OCI-LY1 (cell line): Measurements from ENCODE around the gene PAX5.

Experiments
- H2AFZ ChIP-seq: fragments of 200-600 bp; sonication (generic), shearing (Covaris generic); 2 replicates; pipeline ENCODE4 v1.6.0; 2014; ENCODE audit warnings: antibody characterized with exemption, mild to moderate bottlenecking, low read length
- H3F3A ChIP-seq: fragments of 200-600 bp; sonication (generic), shearing (Covaris generic); 2 replicates; pipeline ENCODE4 v1.6.0; 2014; ENCODE audit warnings: mild to moderate bottlenecking, antibody characterized with exemption, low read length, moderate library complexity; ENCODE audit not compliant: insufficient read depth
- H3K27ac ChIP-seq: fragments of 200-600 bp; sonication (generic); 2 replicates; pipeline ENCODE4 v1.5.1; 2014; ENCODE audit warnings: low read length, mixed run types, mild to moderate bottlenecking, low read depth; ENCODE audit not compliant: poor library complexity, severe bottlenecking
- H3K27me3 ChIP-seq: fragments of 200-600 bp; sonication (generic); 2 replicates; pipeline ENCODE4 v1.6.0; 2014; ENCODE audit warnings: antibody characterized with exemption, mild to moderate bottlenecking, low read length, moderate library complexity; ENCODE audit not compliant: insufficient read depth
- H3K36me3 ChIP-seq: fragments of 200-600 bp; sonication (generic); 2 replicates; pipeline ENCODE4 v1.6.1; 2014; ENCODE audit warnings: mild to moderate bottlenecking, antibody characterized with exemption, low read length, moderate library complexity, mixed read lengths; ENCODE audit not compliant: insufficient read depth
- H3K4me1 ChIP-seq: fragments of 200-600 bp; sonication (generic); 2 replicates; pipeline ENCODE4 v1.5.1; 2014; ENCODE audit warnings: mild to moderate bottlenecking, low read length, moderate library complexity; ENCODE audit not compliant: insufficient read depth, severe bottlenecking
- H3K4me2 ChIP-seq: fragments of 200-600 bp; sonication (generic), shearing (Covaris generic); 2 replicates; pipeline ENCODE4 v1.6.1; 2014; ENCODE audit warnings: low read length
- H3K4me3 ChIP-seq: fragments of 200-600 bp; sonication (generic); 2 replicates; pipeline ENCODE4 v1.5.1; 2014; ENCODE audit warnings: low read length, low read depth, mild to moderate bottlenecking, mixed read lengths; ENCODE audit not compliant: poor library complexity, severe bottlenecking
- H3K79me2 ChIP-seq: fragments of 200-600 bp; shearing (Covaris generic); 2 replicates; pipeline ENCODE4 v1.6.1; 2016; ENCODE audit warnings: mixed run types, low read length, mixed read lengths; ENCODE audit not compliant: insufficient read depth
- H3K9ac ChIP-seq: fragments of 200-600 bp; sonication (generic), shearing (Covaris generic); 2 replicates; pipeline ENCODE4 v1.6.1; 2014; ENCODE audit warnings: mild to moderate bottlenecking, low read length, mixed read lengths
- H3K9me2 ChIP-seq: fragments of 200-600 bp; sonication (generic), shearing (Covaris generic); 2 replicates; pipeline ENCODE4 v1.6.1; 2014; ENCODE audit warnings: low read depth, mild to moderate bottlenecking, low read length, mixed read lengths
- H3K9me3 ChIP-seq: fragments of 200-600 bp; shearing (Covaris generic); 2 replicates; pipeline ENCODE4 v1.6.1; 2014; ENCODE audit warnings: low read length, mixed read lengths
- H4K20me1 ChIP-seq: fragments of 200-600 bp; sonication (generic), shearing (Covaris generic); 2 replicates; pipeline ENCODE4 v1.6.0; 2016; ENCODE audit warnings: mild to moderate bottlenecking, low read length; ENCODE audit not compliant: insufficient read depth
- EZH2 ChIP-seq: fragments of 200-600 bp; sonication (generic), shearing (Covaris generic); IDR thresholded peaks from 2 replicates; pipeline ENCODE4 v1.8.0; 2017; ENCODE audit warnings: borderline replicate concordance, mixed run types, mild to moderate bottlenecking, antibody characterized with exemption, low read length, moderate library complexity, mixed read lengths
- TF ChIP-seq, protein P1 (sequence below): fragments of 200-600 bp; sonication (generic), shearing (Covaris generic); IDR thresholded peaks from 2 replicates; pipeline ENCODE4 v1.5.1; 2017; ENCODE audit warnings: mild to moderate bottlenecking, antibody characterized with exemption, low read length, moderate library complexity, mixed read lengths

The PAX5 gene

DNA sequence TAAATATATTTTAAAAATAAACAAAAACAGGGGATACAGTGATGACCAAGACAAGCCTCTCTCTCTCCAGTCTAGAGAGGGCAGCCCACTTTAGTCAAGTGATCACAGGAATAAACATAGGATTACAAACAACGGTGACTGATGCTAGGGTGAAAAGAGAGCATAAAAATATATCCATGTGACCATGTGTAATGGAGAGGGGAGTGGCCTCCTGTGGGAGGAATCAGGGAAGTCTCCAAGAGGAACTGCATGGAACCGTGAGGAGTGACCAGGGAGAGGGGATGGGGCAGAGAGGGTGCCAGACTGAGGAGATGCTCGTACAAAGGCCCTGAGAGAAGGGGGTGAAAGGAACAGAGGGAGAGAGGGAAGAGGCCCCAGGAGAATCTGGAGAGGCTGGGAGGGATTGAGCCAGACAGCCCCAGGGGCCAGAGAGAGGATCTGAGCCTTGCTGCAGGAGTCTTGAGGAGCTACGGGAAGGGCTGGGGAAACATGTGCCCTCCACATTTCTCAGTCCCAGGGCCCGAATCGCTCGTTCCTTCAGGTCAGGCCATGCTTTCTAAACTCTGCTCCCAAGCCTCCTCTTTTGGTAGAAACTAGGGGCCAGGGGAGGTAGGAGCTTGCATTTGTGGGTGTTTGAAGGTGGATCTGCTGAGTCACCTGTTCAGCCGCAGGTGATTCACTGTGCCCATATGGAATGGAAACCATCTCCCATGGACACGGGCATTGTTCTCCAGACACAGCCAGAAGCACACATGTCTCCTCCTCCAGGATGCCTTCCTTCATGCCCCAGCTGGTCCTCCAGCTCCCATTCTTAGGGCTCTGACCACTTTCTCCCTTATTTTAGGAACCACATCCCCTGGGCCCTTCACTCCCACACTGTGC lies 63.8 kb downstream of the PAX5 start:
- Histone ChIP-seq H3K9me3 (no peaks in the 10 kb centered on the region), H2AFZ (no peak overlapping the region), H3F3A (no peaks in the 10 kb centered on the region), H3K4me1 (peaks cover 38% of the 10 kb centered on the region), H3K36me3 (peaks cover 62% of the 10 kb centered on the region), H4K20me1 (no peaks in the 10 kb centered on the region), H3K79me2 (no peaks in the 10 kb centered on the region), H3K27me3 (no peaks in the 10 kb centered on the region), H3K9me2 (no peaks in the 10 kb centered on the region), H3K27ac (no peak overlapping the region), H3K4me3 (no peak overlapping the region), H3K9ac (no peak overlapping the region), H3K4me2 (no peak overlapping the region)
- no peak for TF ChIP-seq EZH2
- TF ChIP-seq, protein P1, sequence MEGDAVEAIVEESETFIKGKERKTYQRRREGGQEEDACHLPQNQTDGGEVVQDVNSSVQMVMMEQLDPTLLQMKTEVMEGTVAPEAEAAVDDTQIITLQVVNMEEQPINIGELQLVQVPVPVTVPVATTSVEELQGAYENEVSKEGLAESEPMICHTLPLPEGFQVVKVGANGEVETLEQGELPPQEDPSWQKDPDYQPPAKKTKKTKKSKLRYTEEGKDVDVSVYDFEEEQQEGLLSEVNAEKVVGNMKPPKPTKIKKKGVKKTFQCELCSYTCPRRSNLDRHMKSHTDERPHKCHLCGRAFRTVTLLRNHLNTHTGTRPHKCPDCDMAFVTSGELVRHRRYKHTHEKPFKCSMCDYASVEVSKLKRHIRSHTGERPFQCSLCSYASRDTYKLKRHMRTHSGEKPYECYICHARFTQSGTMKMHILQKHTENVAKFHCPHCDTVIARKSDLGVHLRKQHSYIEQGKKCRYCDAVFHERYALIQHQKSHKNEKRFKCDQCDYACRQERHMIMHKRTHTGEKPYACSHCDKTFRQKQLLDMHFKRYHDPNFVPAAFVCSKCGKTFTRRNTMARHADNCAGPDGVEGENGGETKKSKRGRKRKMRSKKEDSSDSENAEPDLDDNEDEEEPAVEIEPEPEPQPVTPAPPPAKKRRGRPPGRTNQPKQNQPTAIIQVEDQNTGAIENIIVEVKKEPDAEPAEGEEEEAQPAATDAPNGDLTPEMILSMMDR, result no peak

DNA sequence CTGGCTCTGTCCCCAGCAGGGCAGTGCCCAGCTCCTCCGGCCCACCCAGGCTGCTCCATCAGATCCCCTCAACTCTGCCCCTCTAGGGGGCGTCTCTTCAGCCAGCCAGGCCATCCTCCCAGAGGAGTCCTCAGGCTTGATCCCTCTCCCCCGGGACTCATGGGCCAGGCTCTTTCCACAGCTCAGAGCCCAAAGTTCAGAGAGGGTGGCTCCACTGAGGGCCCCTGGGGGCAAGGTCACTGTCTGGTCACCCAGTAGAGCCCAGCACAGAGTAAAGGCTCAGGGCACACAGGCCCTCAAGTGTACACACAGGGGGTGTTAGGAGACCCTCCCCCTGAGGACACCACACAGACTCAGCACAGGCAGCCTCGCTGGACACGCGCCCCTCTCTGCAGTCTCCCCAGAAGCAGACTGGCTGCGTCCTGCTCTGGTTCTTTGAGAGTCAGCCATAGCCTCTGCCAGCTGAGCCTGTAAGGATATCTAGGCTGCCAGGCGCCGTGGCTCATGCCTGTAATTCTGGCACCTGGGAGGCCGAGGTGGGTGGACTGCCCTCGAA lies 64.8 kb downstream of the PAX5 start:
- no peak overlapping the region for H3K9ac ChIP-seq
- H3K4me2 ChIP-seq, result no peak overlapping the region
- peaks cover 63% of the 10 kb centered on the region for H3K36me3 ChIP-seq
- H3K9me2 ChIP-seq, result no peaks in the 10 kb centered on the region
- peaks cover 38% of the 10 kb centered on the region for H3K4me1 ChIP-seq
- no peaks in the 10 kb centered on the region for H4K20me1 ChIP-seq
- no peak overlapping the region for H3K27ac ChIP-seq
- H3K9me3 ChIP-seq, result no peaks in the 10 kb centered on the region
- no peak for TF ChIP-seq EZH2
- TF ChIP-seq, protein P1, result peak; percentile 51; the same call in 1 of the 2 replicates
- H3K27me3 ChIP-seq, result no peaks in the 10 kb centered on the region
- H3K4me3 ChIP-seq, result no peak overlapping the region
- no peaks in the 10 kb centered on the region for H3F3A ChIP-seq
- no peaks in the 10 kb centered on the region for H3K79me2 ChIP-seq
- no peak overlapping the region for H2AFZ ChIP-seq

DNA sequence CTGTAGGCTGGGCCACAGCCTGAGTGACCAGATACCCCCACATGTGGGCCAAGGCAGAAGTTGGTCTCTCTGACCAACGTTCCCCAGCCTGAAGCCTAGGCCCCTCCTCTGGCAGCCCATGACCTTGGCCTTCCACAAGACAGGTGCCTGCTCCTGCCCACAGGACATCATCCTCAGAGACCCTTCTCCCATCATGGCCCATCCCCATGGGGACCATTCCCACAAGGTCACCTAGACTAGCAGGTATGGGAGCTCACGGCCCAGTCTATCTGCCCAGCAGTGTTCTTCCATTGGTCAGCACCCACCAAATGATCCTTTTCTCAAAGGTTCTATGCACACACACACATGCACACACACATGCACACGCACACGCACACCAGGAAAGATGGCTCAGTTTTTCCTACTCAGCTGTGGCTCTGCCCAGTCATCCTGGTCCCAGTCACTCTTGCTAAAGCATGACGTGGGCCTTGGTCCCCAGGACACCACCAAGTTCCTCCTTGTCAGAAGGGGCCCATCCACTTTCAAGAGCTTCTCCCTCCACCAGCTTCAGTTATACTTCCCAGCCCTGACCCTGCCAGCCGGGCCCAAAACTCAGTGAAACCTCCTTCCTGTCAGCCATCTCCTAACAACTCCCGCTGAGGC lies 65.4 kb downstream of the PAX5 start:
- Histone ChIP-seq H3F3A (no peaks in the 10 kb centered on the region), H3K4me1 (peaks cover 38% of the 10 kb centered on the region), H3K9ac (no peak overlapping the region), H3K27ac (peak overlapping the region; percentile 45), H3K4me2 (no peak overlapping the region), H3K36me3 (peaks cover 64% of the 10 kb centered on the region), H3K9me2 (no peaks in the 10 kb centered on the region), H3K9me3 (no peaks in the 10 kb centered on the region), H3K4me3 (no peak overlapping the region), H3K27me3 (no peaks in the 10 kb centered on the region), H2AFZ (no peak overlapping the region), H4K20me1 (no peaks in the 10 kb centered on the region), H3K79me2 (no peaks in the 10 kb centered on the region)
- TF ChIP-seq EZH2, result no peak
- TF ChIP-seq, protein P1, result no peak
